Measurements from ENCODE around the gene PRKG1.

DNA sequence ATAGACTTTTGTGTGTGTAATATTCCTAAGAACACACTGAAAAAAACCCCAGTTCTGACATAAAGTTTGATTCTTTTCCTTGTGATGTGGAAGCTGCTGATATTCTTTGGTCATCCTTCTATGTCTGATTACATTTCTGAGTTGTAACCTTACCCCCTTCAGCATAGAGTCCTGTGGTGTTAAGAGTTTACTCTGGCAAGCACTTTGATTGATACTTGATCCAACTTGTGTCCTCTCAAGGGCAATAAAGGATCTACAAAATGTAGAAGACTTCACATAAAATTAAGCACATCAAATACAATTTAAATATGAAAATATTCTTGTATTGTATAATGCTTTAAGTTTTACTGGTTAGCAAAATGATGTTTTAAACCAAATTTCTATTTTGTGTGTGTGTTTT, 1018.1 kb downstream of the PRKG1 start:
- TF ChIP-seq, protein P1, sequence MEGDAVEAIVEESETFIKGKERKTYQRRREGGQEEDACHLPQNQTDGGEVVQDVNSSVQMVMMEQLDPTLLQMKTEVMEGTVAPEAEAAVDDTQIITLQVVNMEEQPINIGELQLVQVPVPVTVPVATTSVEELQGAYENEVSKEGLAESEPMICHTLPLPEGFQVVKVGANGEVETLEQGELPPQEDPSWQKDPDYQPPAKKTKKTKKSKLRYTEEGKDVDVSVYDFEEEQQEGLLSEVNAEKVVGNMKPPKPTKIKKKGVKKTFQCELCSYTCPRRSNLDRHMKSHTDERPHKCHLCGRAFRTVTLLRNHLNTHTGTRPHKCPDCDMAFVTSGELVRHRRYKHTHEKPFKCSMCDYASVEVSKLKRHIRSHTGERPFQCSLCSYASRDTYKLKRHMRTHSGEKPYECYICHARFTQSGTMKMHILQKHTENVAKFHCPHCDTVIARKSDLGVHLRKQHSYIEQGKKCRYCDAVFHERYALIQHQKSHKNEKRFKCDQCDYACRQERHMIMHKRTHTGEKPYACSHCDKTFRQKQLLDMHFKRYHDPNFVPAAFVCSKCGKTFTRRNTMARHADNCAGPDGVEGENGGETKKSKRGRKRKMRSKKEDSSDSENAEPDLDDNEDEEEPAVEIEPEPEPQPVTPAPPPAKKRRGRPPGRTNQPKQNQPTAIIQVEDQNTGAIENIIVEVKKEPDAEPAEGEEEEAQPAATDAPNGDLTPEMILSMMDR (conservative IDR thresholded peaks at IDR 0.05 in 1 of 2, IDR thresholded peaks at IDR 0.05 in 1 of 2; ENCODE audit: low read depth in 1 of 2, low read length in 2 of 2): no peak
- no peak for TF ChIP-seq EZH2 (IDR thresholded peaks at IDR 0.05; ENCODE audit: low read length, missing control alignments)
